ENCODE measurements around the gene FUT4. TPM values are rescaled to one million over a fixed set of nuclear protein-coding genes. Genes with fewer than 3 reads are reported as not detected.
A peak's percentile ranks its signal among the peaks of the same experiment; 100 is the strongest.

The FUT4 gene
- total RNA-seq, 2 donors from 2014 or later = 5.2 to 6.5 TPM

DNA sequence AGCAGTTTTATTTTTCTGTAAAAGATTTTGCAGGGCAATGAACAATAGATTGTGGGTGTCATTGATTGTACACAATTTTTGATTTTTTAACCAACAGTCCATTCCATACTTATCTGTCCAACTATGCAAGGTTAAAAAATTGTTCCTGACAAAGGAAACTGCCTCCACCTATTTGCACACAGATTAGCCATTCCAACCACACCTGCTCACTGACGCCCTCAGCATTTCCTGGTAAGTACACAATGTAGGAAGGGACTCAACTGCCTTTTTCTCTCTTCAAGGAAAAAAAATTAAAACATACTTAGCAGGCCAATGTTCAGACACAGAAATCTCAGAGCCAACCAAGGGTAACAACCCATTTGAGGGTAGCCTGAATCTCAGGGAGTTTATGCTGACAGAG, 4.3 kb upstream of the FUT4 start:
- WGBS = 61% methylated on average over 1 of the region's 1 CpG
- no peak for DNase-seq (ENCODE audit: low spot score)
- no peak overlapping the region for H3K4me3 ChIP-seq
- intact Hi-C loops (cut with DNase I) = no loop called here
- no peaks in the 10 kb centered on the region for H3K36me3 ChIP-seq
- no peak overlapping the region for H3K27ac ChIP-seq
- TF ChIP-seq POLR2AphosphoS5 (IDR thresholded peaks at IDR 0.05) (no peak), CTCF (IDR thresholded peaks at IDR 0.05) (no peak), POLR2A (IDR thresholded peaks at IDR 0.05) (no peak)
- no peaks in the 10 kb centered on the region for H3K27me3 ChIP-seq (replicated peaks; ENCODE audit: insufficient read depth)
- H3K9me3 ChIP-seq = no peaks in the 10 kb centered on the region
- H3K4me1 ChIP-seq (replicated peaks) = no peaks in the 10 kb centered on the region

DNA sequence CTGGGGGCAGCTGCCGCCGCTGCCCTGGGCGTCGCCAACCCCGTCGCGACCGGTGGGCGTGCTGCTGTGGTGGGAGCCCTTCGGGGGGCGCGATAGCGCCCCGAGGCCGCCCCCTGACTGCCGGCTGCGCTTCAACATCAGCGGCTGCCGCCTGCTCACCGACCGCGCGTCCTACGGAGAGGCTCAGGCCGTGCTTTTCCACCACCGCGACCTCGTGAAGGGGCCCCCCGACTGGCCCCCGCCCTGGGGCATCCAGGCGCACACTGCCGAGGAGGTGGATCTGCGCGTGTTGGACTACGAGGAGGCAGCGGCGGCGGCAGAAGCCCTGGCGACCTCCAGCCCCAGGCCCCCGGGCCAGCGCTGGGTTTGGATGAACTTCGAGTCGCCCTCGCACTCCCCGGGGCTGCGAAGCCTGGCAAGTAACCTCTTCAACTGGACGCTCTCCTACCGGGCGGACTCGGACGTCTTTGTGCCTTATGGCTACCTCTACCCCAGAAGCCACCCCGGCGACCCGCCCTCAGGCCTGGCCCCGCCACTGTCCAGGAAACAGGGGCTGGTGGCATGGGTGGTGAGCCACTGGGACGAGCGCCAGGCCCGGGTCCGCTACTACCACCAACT, 1.0 kb downstream of the FUT4 start:
- Histone ChIP-seq H3K27ac (peak overlapping the region; percentile 94 to 96), H3K4me1 (replicated peaks) (no peaks in the 10 kb centered on the region), H3K4me3 (peak overlapping the region; percentile 58 to 63), H3K27me3 (replicated peaks; ENCODE audit: insufficient read depth) (no peaks in the 10 kb centered on the region), H3K9me3 (no peaks in the 10 kb centered on the region), H3K36me3 (no peaks in the 10 kb centered on the region)
- DNase-seq (ENCODE audit: low spot score) = peak; percentile 7
- intact Hi-C loops (cut with DNase I) = loop anchor here (10.0 kb wide), 1 partner anchor 220 kb away; the partner anchor contains the start of gene AMOTL1
- WGBS = 17% methylated on average over 50 of the region's 59 CpGs
- no peak for TF ChIP-seq POLR2A (IDR thresholded peaks at IDR 0.05)
- no peak for TF ChIP-seq CTCF (IDR thresholded peaks at IDR 0.05)

- DNase-seq (ENCODE audit: low spot score) = no peak
- 78% methylated on average over 42 of the region's 54 CpGs for WGBS
- Histone ChIP-seq H3K36me3 (no peaks in the 10 kb centered on the region), H3K4me3 (peak overlapping the region in 1 of 2 donors; percentile 63), H3K4me1 (replicated peaks) (no peaks in the 10 kb centered on the region), H3K27me3 (replicated peaks; ENCODE audit: insufficient read depth) (no peaks in the 10 kb centered on the region), H3K27ac (no peak overlapping the region), H3K9me3 (no peaks in the 10 kb centered on the region)
- intact Hi-C loops (cut with DNase I) = loop anchor here (10.0 kb wide), 1 partner anchor 219 kb away; the partner anchor contains the start of gene AMOTL1
- TF ChIP-seq CTCF (IDR thresholded peaks at IDR 0.05) (no peak), POLR2A (IDR thresholded peaks at IDR 0.05) (no peak), POLR2AphosphoS5 (IDR thresholded peaks at IDR 0.05) (no peak)
These were observed 1.8 kb downstream of the FUT4 start for GRCh38 chr11:94545264-94546161.

DNA sequence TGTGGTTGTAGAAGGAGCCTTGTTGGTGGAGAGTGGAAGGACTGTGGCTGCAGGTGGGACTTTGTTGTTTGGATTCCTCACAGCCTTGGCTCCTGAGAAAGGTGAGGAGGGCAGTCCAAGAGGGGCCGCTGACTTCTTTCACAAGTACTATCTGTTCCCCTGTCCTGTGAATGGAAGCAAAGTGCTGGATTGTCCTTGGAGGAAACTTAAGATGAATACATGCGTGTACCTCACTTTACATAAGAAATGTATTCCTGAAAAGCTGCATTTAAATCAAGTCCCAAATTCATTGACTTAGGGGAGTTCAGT, 2.4 kb downstream of the FUT4 start:
- Histone ChIP-seq H3K27ac (no peak overlapping the region), H3K4me1 (replicated peaks) (no peaks in the 10 kb centered on the region), H3K36me3 (no peaks in the 10 kb centered on the region), H3K27me3 (replicated peaks; ENCODE audit: insufficient read depth) (no peaks in the 10 kb centered on the region), H3K4me3 (no peak overlapping the region), H3K9me3 (no peaks in the 10 kb centered on the region)
- no peak for TF ChIP-seq POLR2A (IDR thresholded peaks at IDR 0.05)
- TF ChIP-seq CTCF (IDR thresholded peaks at IDR 0.05) = no peak
- no peak for TF ChIP-seq POLR2AphosphoS5 (IDR thresholded peaks at IDR 0.05)
- DNase-seq (ENCODE audit: low spot score) = no peak
- intact Hi-C loops (cut with DNase I) = loop anchor here (10.0 kb wide), 1 partner anchor 219 kb away; the partner anchor contains the start of gene AMOTL1
- WGBS = 66% methylated on average over 2 of the region's 2 CpGs
